ENCODE data around the gene EIF2B2. TPM values are rescaled to one million over a fixed set of nuclear protein-coding genes. Genes with fewer than 3 reads are reported as not detected.
"Not testable (repeated sequence)": the region's sequence is repeated elsewhere in the genome, so short reads cannot be mapped to it uniquely, and the experiment has no call there.

The EIF2B2 gene
- total and polyA plus RNA-seq, 7 donors, result 44.5 to 91.9 (median 64.4) TPM

GRCh38 chr14:74985028-74985310 is 17.8 kb upstream of the EIF2B2 start:
- Histone ChIP-seq H3K27ac (peak overlapping the region; percentile 9), H3K4me3 (no peak overlapping the region), H3K4me1 (peaks cover 36% of the 10 kb centered on the region), H3K27me3 (ENCODE audit: insufficient read depth in 3 of 3, low read length in 2 of 3) (no peaks in the 10 kb centered on the region), H3K36me3 (ENCODE audit: insufficient read depth in 1 of 2, low read depth in 1 of 2) (no peaks in the 10 kb centered on the region), H3K9me3 (no peaks in the 10 kb centered on the region)
- intact Hi-C loops (cut with DNase I), result no loop called here
- TF ChIP-seq CTCF (IDR thresholded peaks at IDR 0.05), result no peak
- DNase-seq, result no peak
- ATAC-seq, result no peak
- 67 to 78% (median 70%) methylated on average over 7 to 10 of the region's 10 CpGs for WGBS, 3 donors

- no peak overlapping the region for H3K27ac ChIP-seq
- ATAC-seq (no peak), DNase-seq (no peak)
- H3K4me3 ChIP-seq, result no peak overlapping the region
- H3K27me3 ChIP-seq (ENCODE audit: insufficient read depth in 3 of 3, low read length in 2 of 3), result no peaks in the 10 kb centered on the region
- TF ChIP-seq CTCF (IDR thresholded peaks at IDR 0.05), result no peak
- H3K9me3 ChIP-seq, result no peaks in the 10 kb centered on the region
- WGBS, 3 donors, result 92 to 97% (median 94%) methylated on average over 6 of the region's 6 CpGs
- peaks cover 28% of the 10 kb centered on the region for H3K4me1 ChIP-seq
- intact Hi-C loops (cut with DNase I), result no loop called here
- no peaks in the 10 kb centered on the region for H3K36me3 ChIP-seq (ENCODE audit: insufficient read depth in 1 of 2, low read depth in 1 of 2)
Observed at GRCh38 chr14:74985806-74986205, 16.9 kb upstream of the EIF2B2 start.

- intact Hi-C loops (cut with DNase I), result no loop called here
- 23 to 30% (median 28%) methylated on average over 4 of the region's 4 CpGs for WGBS, 3 donors
- H3K27me3 ChIP-seq (ENCODE audit: insufficient read depth in 3 of 3, low read length in 2 of 3), result no peaks in the 10 kb centered on the region
- H3K9me3 ChIP-seq, result no peaks in the 10 kb centered on the region
- ATAC-seq, result peak; percentile 41 to 83 (median 76)
- peaks cover 16% of the 10 kb centered on the region for H3K4me1 ChIP-seq
- peak overlapping the region; percentile 73 for H3K27ac ChIP-seq
- H3K36me3 ChIP-seq (ENCODE audit: insufficient read depth in 1 of 2, low read depth in 1 of 2), result no peaks in the 10 kb centered on the region
- no peak for DNase-seq
- no peak overlapping the region for H3K4me3 ChIP-seq
- no peak for TF ChIP-seq CTCF (IDR thresholded peaks at IDR 0.05)
Observed at GRCh38 chr14:74988131-74988530, 14.6 kb upstream of the EIF2B2 start.

GRCh38 chr14:74988993-74989392 is 13.7 kb upstream of the EIF2B2 start:
- ATAC-seq (no peak), DNase-seq (no peak)
- H3K4me1 ChIP-seq, result peaks cover 16% of the 10 kb centered on the region
- H3K27me3 ChIP-seq (ENCODE audit: insufficient read depth in 3 of 3, low read length in 2 of 3), result no peaks in the 10 kb centered on the region
- H3K9me3 ChIP-seq, result no peaks in the 10 kb centered on the region
- no peaks in the 10 kb centered on the region for H3K36me3 ChIP-seq (ENCODE audit: insufficient read depth in 1 of 2, low read depth in 1 of 2)
- intact Hi-C loops (cut with DNase I), result no loop called here
- no peak overlapping the region for H3K4me3 ChIP-seq
- 94 to 96% (median 94%) methylated on average over 1 of the region's 1 CpG for WGBS, 3 donors
- no peak for TF ChIP-seq CTCF (IDR thresholded peaks at IDR 0.05)
- peak overlapping the region; percentile 69 for H3K27ac ChIP-seq

- WGBS, 3 donors, result 92 to 94% (median 93%) methylated on average over 21 to 28 of the region's 28 CpGs
- ATAC-seq; H3K4me3 ChIP-seq; H3K9me3 ChIP-seq; H3K36me3 ChIP-seq (ENCODE audit: insufficient read depth in 1 of 2, low read depth in 1 of 2); intact Hi-C loops (cut with DNase I); H3K4me1 ChIP-seq; H3K27me3 ChIP-seq (ENCODE audit: insufficient read depth in 3 of 3, low read length in 2 of 3); DNase-seq; H3K27ac ChIP-seq: not testable (repeated sequence)
Observed at GRCh38 chr14:74994182-74994581, 8.5 kb upstream of the EIF2B2 start.

- DNase-seq; ATAC-seq; H3K4me3 ChIP-seq; H3K9me3 ChIP-seq; H3K27ac ChIP-seq; H3K27me3 ChIP-seq (ENCODE audit: insufficient read depth in 3 of 3, low read length in 2 of 3); H3K4me1 ChIP-seq; intact Hi-C loops (cut with DNase I); H3K36me3 ChIP-seq (ENCODE audit: insufficient read depth in 1 of 2, low read depth in 1 of 2): not testable (repeated sequence)
- 86 to 94% (median 94%) methylated on average over 3 to 6 of the region's 7 CpGs for WGBS, 3 donors
Observed at GRCh38 chr14:74995781-74996180, 6.9 kb upstream of the EIF2B2 start.

All from psoas muscle (tissue), 8 donors.